Stromal cell of bone marrow (primary cell): Measurements from ENCODE around the gene KCNS1.
"Not testable (repeated sequence)": the region's sequence is repeated elsewhere in the genome, so short reads cannot be mapped to it uniquely, and the experiment has no call there.

Experiments used
- DNase-seq: peaks from one replicate; pipeline ENCODE4 v3.0.0-alpha.2; 2012; ENCODE audit warnings: low read depth

The KCNS1 gene

GRCh38 chr20:45100563-45101245 is at the start of gene KCNS1:
KCNS1 (minus strand) TSS chr20:45101127; CDS start chr20:45099236, 1,891 bp downstream.
- DNase-seq, result no peak

GRCh38 chr20:45149062-45149461 is 48.1 kb upstream of the KCNS1 start:
- DNase-seq, result no peak

GRCh38 chr20:45140836-45141235 is 39.9 kb upstream of the KCNS1 start:
- DNase-seq, result no peak

GRCh38 chr20:45139733-45140375 is 38.9 kb upstream of the KCNS1 start:
- not testable (repeated sequence) for DNase-seq

- DNase-seq, result no peak
Measured at GRCh38 chr20:45138561-45139300, 37.8 kb upstream of the KCNS1 start.

- no peak for DNase-seq
Measured at GRCh38 chr20:45136911-45137310, 36.0 kb upstream of the KCNS1 start.

GRCh38 chr20:45128099-45128498 is 27.2 kb upstream of the KCNS1 start:
- DNase-seq, result no peak

- DNase-seq, result no peak
Measured at GRCh38 chr20:45124365-45124764, 23.4 kb upstream of the KCNS1 start, which contains the start of gene WFDC12. WFDC12 (minus strand) TSS chr20:45124465; CDS start chr20:45124447, 18 bp downstream.

GRCh38 chr20:45121388-45121787 is 20.5 kb upstream of the KCNS1 start:
- DNase-seq, result no peak

- no peak for DNase-seq
Measured at GRCh38 chr20:45119556-45120266, 18.8 kb upstream of the KCNS1 start.

GRCh38 chr20:45118028-45118427 is 17.1 kb upstream of the KCNS1 start:
- DNase-seq, result no peak

GRCh38 chr20:45117581-45117980 is 16.7 kb upstream of the KCNS1 start:
- DNase-seq, result no peak

- no peak for DNase-seq
Measured at GRCh38 chr20:45115829-45116228, 14.9 kb upstream of the KCNS1 start.

- DNase-seq, result no peak
Measured at GRCh38 chr20:45115386-45115774, 14.5 kb upstream of the KCNS1 start.

GRCh38 chr20:45114465-45115385 is 13.8 kb upstream of the KCNS1 start, which contains the start of gene WFDC5:
WFDC5 (minus strand) TSS chr20:45115174; CDS start chr20:45115083, 91 bp downstream.
- no peak for DNase-seq

GRCh38 chr20:45113865-45114264 is 12.9 kb upstream of the KCNS1 start:
- DNase-seq, result no peak

- no peak for DNase-seq
Measured at GRCh38 chr20:45112754-45113153, 11.8 kb upstream of the KCNS1 start.

GRCh38 chr20:45111799-45112471 is 11.0 kb upstream of the KCNS1 start:
- DNase-seq, result no peak

GRCh38 chr20:45111285-45111684 is 10.4 kb upstream of the KCNS1 start:
- DNase-seq, result no peak

GRCh38 chr20:45110301-45110700 is 9.4 kb upstream of the KCNS1 start:
- DNase-seq, result no peak

- no peak for DNase-seq
Measured at GRCh38 chr20:45109634-45110033, 8.7 kb upstream of the KCNS1 start.
